CD4-positive, alpha-beta T cell treated with Interferon gamma for 1 hour (primary cell): Measurements from ENCODE around the gene PALM3.
"Not testable (repeated sequence)": the region's sequence is repeated elsewhere in the genome, so short reads cannot be mapped to it uniquely, and the experiment has no call there.

ENCODE experiments used
- DNase-seq: peaks from one replicate; pipeline ENCODE4 v3.0.0-alpha.2; 2020

Gene PALM3

DNA sequence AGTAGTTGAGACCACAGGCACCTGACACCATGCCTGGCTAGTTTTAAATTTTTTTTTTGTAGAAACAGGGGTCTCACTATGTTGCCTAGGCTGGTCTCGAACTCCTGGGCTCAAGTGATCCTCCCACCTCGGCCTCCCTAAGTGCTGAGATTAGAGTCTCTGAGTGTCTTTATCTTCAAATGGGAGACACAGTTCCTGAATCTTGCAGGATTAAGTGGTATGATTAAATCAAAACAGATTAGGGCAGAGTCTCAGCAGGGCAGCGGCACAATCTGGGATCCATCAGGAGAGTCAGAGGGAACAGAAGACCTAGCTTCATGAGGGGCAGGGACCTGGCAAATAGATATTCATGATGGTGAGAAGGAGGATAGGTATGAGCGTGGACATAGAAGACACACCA lies 33.0 kb downstream of the PALM3 start:
- DNase-seq: no peak

DNA sequence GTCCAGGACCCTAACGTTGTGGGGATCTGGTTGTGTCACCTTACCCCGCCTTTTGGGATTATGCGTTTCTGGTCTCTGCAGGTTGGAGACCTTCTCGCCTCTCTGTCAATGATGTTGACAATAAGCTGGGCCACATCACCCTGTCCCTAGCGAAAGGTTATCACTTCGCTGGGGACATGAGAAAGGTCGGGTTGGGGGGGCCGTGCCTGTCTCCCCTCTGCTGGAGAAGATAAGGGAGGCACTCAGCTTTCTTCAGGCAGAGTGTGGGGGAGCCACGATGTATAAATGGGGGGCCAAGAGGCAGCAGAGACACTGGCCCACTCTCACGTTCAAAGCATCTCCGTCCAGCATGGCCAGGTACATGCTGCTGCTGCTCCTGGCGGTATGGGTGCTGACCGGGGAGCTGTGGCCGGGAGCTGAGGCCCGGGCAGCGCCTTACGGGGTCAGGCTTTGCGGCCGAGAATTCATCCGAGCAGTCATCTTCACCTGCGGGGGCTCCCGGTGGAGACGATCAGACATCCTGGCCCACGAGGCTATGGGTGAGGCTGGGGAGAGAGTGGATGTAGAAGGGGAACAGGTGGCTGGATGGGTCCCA lies 33.9 kb downstream of the PALM3 start, which contains the start of gene RLN3:
TSS of gene RLN3 (plus strand) at position 293 of the 595 bp plus-strand sequence. CDS start at position 350, 57 bp downstream.
- DNase-seq: no peak

DNA sequence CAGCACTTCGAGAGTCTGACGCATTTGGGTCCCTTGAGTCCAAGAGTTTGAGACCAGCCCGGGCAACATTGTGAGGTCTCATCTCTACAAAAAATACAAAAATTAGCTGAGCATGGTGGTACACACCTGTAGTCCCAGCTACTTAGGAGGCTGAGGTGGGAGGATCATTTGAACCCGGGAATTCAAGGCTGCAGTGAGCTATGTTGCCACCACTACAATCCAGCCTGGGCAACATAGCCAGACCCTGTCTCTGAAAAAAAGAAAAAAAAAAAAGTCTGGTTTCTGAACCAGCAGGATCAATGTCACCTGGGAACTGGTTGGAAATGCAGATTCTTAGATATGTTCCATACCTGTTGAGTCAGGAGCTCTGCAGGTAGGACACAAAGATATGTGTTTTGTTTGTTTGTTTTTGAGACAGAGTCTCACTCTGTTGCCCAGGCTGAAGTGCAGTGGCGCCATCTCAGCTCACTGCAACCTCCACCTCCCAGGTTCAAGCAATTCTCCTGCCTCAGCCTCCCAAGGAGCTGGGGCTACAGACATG lies 35.2 kb downstream of the PALM3 start:
- DNase-seq: not testable (repeated sequence)

DNA sequence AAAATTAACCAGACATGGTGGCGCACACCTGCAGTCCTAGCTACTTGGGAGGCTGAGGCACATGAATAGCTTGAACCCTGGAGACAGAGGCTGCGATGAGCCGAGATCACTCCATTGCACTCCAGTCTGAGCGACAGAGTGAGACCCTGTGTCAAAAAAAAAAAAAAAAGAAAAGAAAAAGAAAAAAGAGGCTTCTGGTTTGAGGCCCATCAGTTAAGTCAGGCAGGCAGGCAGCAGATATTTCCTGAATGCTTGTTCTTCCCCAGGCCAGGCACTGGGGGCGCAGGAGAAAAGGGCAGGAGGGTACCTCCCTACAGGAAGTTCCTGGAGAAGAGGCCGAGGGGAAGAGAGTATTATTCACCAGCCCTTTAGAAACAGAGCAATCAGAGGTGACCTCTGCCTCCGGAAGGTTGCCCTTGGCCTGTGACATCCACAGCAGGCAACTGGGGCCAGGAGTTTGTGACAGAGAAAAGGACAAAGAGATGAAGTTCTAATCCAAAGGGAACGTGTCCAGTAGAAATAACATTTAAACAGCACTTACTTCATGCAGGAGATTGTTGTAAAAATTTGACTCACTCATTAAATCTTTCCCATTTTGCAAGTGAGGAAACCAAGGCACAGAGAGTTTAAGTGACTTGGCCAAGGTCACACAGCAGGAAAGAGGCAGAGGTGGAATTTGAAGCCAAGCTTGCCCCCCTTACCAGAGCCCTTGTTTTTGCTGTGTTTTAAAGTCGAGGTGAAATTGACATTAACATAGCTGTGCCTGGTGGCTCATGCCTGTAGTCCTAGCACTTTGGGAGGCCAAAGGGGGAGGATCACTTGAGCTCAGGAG lies 38.3 kb downstream of the PALM3 start:
- peak; percentile 40 for DNase-seq

DNA sequence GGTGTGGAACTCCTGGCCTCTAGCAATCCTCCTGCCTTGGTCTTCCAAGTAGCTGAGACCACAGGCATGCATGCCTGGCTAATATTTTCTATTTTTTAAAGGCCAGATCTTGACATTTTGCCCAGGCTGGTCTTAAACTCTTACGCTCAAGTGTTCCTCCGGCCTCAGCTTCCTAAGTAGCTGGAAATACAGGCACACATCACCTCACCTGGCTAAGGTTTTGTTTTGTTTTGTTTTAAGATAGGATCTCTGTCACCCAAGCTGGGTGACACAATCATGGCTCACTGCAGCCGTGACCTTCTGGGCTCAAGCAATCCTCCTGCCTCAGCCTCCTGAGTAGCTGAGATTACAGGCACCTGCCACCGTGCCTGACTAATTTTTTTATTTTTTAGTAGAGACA lies 39.4 kb downstream of the PALM3 start:
- no peak for DNase-seq

DNA sequence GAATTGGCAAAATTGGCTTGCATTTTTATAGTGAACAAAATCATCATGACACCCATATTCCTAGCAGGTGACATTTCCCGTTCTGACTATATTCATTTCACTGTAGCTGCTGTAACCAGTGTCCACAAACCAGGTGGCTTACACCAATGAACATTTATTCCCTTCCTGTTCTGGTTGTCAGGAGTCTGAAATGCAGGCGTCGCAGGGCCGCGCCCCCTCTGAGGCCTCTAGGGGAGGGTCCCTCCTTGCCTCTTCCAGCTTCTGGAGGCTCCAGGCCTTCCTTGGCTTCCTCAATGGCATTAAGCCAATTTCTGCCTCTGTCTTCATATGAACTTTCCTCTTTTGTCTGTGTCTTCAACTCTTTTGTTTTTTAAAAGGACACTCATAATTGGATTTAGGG lies 40.4 kb downstream of the PALM3 start:
- DNase-seq: no peak

DNA sequence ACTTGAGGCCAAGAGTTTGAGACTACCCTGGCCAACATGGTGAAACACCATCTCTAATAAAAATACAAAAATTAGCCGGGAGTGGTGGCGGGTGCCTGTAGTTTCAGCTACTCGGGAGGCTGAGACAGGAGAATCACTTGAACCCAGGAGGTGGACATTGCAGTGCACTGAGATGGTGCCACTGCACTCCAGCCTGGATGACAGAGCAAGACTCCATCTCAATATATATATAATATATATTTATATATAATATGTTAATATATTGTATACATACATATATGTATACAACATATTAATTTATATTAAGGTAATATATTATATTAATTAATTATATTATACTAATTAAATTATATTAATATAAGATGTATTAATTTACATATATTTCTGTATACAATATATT lies 42.1 kb downstream of the PALM3 start:
- not testable (repeated sequence) for DNase-seq

DNA sequence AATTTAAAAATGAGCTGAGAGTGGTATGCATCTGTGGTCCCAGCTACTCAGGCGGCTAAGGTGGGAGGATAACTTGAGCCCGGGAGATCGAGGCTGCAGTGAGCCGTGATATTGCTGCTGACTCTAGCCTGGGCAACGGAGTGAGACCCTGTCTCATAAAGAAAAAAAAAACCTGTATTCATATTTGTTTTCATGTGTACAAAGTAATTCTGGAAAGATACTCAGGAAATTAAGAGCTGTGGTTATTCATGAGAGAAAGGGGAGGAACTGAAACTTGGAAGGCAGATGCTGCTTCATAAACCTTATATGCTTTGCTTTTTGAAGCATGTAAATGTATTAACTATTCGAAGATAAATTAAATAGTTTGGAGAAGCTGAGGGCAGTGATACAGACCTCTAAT lies 42.8 kb downstream of the PALM3 start:
- DNase-seq: no peak

DNA sequence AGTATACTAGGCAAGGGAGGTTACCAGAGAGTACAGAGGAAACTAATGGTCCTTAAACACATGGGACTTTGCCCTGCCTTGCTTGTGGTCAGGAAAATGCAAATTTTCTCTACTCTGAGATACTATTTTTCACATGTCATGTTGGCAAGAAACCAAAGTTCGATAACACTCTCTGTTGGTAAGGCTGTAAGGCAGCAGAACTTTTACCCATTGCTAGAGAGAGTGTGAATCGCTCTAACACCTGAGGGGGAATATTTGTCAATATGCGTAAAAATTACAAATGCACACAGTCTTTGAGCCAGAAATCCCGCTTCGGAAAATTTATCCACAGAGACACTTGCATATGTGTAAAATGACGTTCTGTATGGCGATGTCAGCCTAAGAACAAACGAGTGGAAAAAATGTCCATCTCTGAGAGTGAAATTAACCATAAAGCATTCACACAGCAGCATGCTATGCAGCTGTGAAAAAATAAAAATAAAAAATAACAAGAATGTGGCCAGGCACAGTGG lies 46.3 kb downstream of the PALM3 start:
- DNase-seq: no peak

DNA sequence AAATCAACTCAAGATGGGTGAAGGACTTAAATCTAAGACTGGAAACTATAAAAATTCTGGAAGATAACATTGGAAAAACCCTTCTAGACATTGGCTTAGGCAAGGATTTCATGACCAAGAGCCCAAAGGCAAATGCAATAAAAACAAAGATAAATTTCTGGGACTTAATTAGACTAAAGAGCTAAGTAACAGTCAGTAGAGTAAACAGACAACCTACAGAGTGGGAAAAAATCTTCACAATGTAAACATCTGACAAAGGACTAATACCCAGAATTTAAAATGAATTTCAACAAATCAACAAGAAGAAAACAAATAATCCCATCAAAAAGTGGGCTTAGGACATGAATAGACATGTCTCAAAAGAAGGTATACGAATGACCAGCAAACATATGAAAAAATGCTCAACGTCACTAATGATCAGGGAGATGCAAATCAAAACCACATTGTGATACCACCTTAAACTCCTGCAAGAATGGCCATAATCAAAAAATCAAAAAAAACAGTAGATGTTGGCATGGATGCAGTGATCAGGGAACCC lies 49.4 kb downstream of the PALM3 start:
- no peak for DNase-seq

DNA sequence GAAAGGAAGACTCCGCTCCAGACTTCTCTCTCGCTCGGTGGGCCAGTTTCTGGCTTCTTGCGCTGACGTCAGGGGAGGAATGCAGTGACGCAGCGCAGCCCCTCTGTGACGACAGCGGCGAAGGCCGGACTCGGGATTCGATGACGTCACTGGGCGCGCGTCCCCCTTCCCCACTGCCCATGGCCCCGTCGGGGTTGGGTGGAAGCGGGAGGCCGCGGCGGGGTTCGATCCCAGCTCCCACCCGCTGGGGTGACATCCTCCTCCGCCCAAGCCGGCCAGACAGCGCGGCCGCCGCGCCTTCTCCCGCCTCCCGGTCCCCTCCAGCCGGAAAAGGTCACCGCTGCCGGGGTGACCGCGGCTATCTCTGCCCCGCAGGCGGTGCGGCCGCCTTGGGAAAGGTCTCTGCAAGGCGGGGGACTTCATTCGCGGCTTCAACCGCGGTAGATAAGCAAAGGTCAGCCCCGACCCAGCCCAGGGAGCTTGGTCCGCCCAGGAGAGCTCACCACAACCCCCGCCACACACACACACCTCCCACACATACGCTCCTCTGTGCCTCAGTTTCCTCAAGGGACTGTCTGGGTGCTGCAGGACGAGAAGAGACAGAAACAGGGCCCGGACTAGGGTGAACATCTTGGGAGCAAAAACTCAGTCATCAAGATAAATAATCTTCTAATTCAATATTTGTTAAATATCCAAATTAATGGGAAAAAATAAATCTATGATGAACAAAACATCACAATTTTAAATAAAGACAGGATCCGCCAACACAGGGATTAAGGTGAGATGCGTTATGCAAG lies 54.9 kb downstream of the PALM3 start:
- no peak for DNase-seq

DNA sequence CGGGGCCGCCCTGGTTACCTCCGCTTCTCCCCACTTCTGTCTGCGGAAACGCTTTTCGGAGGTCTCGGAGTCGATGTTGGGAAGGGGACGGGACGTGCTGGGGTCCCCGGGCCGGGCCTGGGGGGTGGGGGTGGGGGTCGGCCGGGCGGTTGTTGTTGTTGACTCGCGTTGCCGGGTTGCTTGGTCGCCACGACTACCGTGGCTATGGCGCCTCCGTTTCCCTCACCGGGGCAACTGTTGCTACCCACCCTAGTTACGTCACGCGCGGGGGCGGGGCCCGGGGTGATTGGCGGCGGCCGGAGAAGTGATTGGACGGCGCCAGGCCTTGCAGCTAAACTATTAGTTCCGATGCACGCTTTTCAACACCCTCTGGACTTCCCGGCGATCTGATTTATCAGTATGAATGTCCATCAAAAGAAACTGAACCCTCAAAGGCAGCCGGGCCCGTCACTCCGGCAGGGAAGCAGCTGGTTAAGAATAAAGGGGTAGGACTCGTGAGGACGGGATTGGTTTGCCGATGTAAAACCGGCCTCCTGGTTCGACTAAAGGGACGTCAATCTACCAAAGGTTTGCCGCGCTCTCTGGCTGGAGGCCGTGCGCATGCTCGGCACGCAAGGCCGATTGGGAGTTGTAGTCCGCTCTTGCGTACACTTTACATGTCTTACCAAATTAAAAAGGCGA lies 55.7 kb downstream of the PALM3 start, which contains the start of gene RFX1:
TSS of gene RFX1 (minus strand) at position 236 of the 681 bp plus-strand sequence. CDS start 12,477 bp downstream, outside the sequence.
- DNase-seq: peak; percentile 99

DNA sequence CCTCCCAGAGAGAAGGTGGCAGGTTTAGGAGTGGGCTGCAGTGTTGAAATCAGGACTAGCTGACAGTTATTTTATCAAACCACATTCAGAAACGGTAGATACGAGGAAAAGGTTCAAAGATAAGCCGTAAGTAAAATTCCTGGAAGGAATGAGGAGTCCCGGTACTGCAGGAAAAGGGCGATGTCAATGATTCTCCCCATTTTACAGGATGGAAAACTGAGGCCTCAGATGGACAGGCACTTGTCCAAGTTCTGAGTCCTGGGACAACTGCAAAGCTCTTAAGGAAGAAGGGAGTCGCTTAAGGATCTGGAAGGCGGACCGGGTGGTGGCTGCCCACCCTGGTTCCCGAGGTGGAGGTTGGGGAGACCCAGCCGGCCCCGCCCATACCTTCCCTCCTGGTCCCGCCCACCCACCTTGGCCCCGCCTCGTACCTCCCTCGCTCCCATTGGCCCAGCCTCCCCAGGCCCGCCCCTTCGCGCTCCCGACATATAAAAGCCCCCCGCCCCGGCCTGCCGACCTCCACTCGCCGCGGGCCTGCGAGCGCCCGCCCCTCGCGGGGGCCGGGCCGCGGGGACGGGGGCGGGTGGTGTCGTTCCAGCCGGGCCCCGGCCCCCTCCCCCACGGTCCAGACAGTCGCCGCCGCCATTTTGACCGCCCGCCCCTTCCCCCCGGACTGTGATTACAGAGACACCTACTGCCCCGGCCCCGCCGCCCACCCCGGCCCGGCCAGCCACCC lies 56.4 kb downstream of the PALM3 start:
- peak; percentile 91 for DNase-seq

DNA sequence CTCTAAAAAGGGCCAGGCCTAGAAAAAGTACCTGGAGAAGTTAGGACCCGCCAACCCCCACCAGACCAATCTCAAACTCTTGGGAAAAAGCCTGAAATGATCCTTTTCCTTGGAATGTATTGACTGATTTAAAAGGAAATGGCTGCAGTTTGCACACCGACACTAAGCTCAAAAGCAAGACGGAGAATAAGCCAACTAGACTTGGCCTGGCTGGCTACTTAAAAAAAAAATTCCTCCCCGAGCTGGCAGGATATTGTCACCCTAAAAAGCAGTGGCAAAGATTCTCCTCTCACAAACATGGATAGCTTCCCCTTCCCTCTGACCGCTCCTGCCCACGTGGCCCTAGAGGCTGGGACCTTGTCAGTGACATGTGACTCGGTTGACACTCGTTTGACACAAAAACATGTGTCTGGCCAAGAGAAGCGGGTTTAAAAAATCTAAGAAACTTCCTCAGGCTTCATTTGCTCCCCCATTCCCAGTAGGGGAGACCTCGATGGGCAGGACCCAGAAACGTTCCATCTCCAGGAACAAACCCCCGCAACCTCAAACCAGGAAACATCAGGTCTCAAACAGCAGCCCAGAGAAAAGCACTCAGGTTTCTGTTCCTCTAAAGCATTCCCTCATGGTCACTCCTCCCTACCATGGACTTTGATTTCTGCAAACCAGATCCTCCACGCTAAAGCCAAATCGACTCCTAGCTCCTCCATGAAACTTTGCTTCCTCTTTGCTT lies 57.1 kb downstream of the PALM3 start:
- DNase-seq: peak; percentile 44
